Muscle layer of colon (tissue), 2 donors: ENCODE results near the gene ASPG.

ENCODE experiments used
- H3K27ac ChIP-seq: one replicate; pipeline ENCODE4 v1.7.0; 2013; ENCODE audit warnings: low read depth, mild to moderate bottlenecking, low read length, moderate library complexity
- H3K27me3 ChIP-seq, 2 donors: one replicate each; pipeline ENCODE4 v1.7.0; 2013; ENCODE audit warnings: low read length in 2 of 2, mild to moderate bottlenecking in 2 of 2; ENCODE audit not compliant: insufficient read depth in 2 of 2, control insufficient read depth in 1 of 2
- H3K36me3 ChIP-seq: one replicate; pipeline ENCODE4 v1.7.0; 2013; ENCODE audit warnings: mild to moderate bottlenecking, low read length; ENCODE audit not compliant: insufficient read depth
- H3K4me1 ChIP-seq: one replicate; pipeline ENCODE4 v1.7.0; 2013; ENCODE audit warnings: mild to moderate bottlenecking, low read length; ENCODE audit not compliant: insufficient read depth
- H3K4me3 ChIP-seq, 2 donors: one replicate each; pipeline ENCODE4 v1.7.0; 2013; ENCODE audit warnings: low read length in 2 of 2, low read depth in 1 of 2, mild to moderate bottlenecking in 1 of 2, moderate library complexity in 1 of 2
- H3K9ac ChIP-seq: one replicate; pipeline ENCODE4 v1.7.0; 2013; ENCODE audit warnings: low read length
- H3K9me3 ChIP-seq: one replicate; pipeline ENCODE4 v1.7.0; 2013; ENCODE audit warnings: mild to moderate bottlenecking, low read length
- donor health status: abdominal sarcoma.
- donor health status: Adenocarcinoma of cecum.

ASPG gene

DNA sequence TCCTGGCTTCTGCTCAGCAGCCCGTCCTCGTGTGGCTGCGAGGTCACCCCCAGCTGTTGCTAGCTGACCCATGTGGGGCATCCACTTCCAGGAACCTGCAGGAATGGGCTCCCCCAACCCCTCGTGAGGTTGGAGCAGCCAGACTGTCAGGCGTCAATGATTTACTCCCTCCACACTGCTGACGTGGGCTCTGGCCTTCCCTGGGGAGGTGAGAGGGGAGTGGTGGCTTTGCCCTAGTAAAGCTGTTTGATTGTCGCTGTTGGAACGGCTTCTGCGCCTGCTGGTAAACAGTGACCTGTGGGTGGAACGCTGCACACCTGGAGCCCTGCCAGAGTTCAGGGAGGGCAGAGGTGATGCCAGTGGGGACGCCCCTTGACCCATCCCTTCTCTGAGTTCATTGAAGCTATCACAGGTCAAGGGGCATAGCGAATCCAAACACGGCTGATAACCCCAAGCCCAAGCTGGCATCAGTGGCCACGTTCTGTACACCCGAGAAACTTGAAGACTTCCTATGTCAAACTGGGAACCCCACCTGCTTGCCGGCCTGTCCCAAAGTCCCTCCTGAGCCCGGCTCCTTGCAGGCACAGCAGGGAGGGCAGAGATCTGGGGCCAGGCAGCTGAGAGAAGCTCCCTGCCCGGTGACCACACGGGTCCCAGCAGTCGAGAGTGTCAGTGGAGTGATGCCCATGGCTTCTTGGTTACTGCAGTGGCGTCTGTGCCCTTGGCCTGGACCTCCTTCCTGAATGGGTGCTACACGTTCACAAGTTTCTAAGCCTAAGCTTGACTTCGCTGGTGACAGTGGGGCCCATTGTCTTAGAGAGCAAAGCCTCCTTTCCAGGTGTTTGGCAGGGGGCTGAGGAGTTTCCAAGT is 2.7 kb downstream of the ASPG start:
- Histone ChIP-seq H3K9me3 (no peaks in the 10 kb centered on the region), H3K9ac (no peak overlapping the region), H3K4me3 (no peak overlapping the region), H3K27me3 (peaks cover 0 to 27% of the 10 kb centered on the region in 2 donors), H3K27ac (no peak overlapping the region), H3K36me3 (no peaks in the 10 kb centered on the region), H3K4me1 (no peaks in the 10 kb centered on the region)

DNA sequence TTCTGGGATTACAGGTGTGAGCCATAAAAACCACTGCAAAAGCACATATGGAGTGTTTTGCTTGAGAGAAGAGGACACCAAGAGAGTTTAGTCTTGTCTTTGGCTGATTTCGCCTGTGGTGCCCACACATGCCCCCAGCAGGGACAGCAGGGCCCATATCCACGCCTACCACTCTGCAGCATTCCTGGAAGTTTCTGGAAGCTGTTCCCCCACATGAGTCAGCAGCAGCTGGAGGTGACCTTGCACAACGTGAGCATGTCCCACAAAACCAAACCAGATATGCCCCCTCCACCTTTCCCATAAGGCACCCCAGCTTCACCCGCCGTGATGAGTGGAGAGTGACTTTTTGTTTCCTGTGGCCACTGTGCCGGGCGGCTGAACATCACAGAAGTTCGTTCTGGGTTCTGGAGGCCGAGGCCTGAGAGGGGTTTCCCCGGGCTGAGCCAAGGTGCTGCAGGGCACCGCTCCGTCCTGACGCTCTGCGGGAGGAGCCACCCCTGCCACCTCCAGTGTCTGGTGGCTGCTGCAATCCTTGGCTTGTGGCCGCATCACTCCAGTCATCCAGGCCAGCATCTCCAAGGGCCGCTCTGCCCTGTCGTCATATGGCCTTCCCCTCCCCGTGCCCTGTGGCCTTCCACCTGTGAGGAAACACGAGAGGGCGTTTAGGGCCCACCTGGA is 4.7 kb downstream of the ASPG start:
- no peaks in the 10 kb centered on the region for H3K4me1 ChIP-seq
- H3K9ac ChIP-seq = no peak overlapping the region
- H3K27me3 ChIP-seq = peaks cover 0 to 37% of the 10 kb centered on the region in 2 donors
- H3K9me3 ChIP-seq = no peaks in the 10 kb centered on the region
- no peak overlapping the region for H3K4me3 ChIP-seq
- H3K27ac ChIP-seq = no peak overlapping the region
- no peaks in the 10 kb centered on the region for H3K36me3 ChIP-seq

DNA sequence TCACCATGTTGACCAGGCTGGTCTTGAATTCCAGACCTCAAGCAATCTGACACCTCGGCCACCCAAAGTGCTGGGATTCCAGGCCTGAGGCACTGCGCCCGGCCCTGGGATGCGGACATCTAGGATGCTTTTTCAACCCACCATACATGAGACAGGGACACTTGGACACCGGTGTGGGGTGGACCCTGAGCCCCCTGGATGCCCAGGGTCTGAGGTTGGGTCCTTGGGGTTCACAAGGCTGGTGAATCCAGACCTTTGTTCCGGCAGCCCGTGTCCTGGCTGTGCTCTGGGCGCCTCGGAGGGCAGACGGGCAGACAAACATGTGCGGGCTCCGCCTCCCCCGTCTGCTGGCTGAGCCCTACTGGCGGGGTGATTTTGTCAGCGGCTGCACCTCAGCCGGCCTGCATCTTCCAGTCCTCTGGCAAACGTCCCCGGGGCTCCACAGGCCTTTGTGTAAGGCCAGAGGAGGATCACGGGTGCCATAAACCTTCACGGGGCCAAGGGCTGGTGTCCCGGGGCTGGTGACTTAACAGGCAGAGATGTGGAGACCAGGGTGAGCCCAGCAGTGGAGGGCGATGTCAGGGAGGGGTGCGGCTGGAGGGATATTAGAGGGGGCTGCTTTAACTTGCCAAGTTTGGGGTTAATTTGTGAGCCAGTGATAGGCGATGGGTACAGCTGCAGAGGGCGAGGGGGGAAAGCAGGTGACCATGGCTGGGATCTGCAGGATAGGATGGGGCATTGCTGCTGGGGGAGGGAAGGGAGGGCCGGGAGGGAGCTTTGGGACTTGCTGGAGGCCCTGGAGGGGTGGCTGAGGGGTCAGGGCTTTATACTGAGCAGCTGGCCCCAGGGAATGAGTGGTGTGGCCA is 5.8 kb downstream of the ASPG start:
- H3K27me3 ChIP-seq = peaks cover 0 to 34% of the 10 kb centered on the region in 2 donors
- H3K36me3 ChIP-seq = no peaks in the 10 kb centered on the region
- no peak overlapping the region for H3K27ac ChIP-seq
- no peak overlapping the region for H3K9ac ChIP-seq
- H3K9me3 ChIP-seq = no peaks in the 10 kb centered on the region
- H3K4me1 ChIP-seq = no peaks in the 10 kb centered on the region
- no peak overlapping the region for H3K4me3 ChIP-seq

DNA sequence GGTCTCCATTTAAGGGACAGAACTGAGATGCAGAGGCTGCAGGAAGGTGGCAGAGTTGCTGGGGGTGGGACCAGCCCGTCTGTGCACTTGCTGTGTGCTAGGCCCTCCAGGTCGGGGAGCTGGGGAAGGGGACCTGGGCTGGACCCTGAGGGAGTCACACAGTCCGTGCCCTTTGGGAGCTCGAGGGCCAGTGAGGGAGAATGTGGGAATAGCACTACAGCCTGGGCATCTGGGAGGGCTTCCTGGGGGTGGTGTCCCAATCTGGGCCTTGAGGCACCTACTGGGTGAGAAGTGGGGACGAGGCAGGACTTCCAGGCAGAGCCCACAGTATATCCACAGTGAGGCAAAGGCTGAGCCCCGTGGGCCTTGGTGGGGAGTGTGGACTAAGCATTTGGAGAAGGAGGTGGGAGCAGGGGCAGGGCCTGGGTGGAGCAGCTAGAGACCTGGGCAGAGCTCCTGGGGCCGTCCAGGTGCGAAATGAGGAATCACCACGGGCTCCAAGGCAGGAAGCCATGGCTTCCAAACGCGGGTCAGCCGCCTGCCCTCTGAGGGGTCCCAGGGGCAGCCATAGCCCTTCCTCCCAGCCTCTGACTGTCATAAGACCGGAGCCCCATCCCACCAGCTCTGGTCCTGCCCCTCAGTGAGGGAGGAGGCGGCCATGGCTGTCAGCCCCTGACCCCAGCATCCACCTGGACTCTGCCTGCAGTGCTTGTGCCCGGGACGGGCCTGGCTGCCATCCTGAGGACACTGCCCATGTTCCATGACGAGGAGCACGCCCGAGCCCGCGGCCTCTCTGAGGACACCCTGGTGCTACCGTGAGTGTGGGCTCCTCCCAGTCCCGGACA is 6.6 kb downstream of the ASPG start:
- no peaks in the 10 kb centered on the region for H3K9me3 ChIP-seq
- no peaks in the 10 kb centered on the region for H3K4me1 ChIP-seq
- no peaks in the 10 kb centered on the region for H3K36me3 ChIP-seq
- no peak overlapping the region for H3K9ac ChIP-seq
- H3K4me3 ChIP-seq = no peak overlapping the region
- peaks cover 0 to 26% of the 10 kb centered on the region in 2 donors for H3K27me3 ChIP-seq
- H3K27ac ChIP-seq = no peak overlapping the region

DNA sequence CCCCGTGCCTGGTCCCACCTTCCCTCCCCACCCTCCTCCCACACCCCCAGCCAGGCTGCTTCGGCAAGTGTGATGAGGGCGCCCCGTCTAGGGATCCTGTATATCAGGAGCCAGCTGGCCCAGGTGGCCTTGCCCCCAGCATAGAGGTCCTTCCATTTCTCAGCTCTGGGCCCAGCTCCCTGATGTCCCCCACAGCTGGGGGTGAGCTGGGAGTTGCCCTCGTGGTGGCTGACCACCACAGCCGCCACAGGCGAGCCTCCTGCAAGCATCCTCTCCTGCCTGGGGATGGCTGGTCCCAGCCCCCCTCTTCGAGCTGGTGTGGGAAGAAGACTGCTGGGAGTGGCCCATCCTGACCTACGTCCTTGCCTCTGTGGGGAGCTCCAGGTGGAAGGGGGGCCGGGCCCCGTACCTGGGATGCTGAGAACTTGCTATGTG is 7.4 kb downstream of the ASPG start:
- Histone ChIP-seq H3K4me1 (no peaks in the 10 kb centered on the region), H3K4me3 (no peak overlapping the region), H3K27ac (no peak overlapping the region), H3K36me3 (no peaks in the 10 kb centered on the region), H3K9ac (no peak overlapping the region), H3K9me3 (no peaks in the 10 kb centered on the region), H3K27me3 (peaks cover 0 to 24% of the 10 kb centered on the region in 2 donors)

DNA sequence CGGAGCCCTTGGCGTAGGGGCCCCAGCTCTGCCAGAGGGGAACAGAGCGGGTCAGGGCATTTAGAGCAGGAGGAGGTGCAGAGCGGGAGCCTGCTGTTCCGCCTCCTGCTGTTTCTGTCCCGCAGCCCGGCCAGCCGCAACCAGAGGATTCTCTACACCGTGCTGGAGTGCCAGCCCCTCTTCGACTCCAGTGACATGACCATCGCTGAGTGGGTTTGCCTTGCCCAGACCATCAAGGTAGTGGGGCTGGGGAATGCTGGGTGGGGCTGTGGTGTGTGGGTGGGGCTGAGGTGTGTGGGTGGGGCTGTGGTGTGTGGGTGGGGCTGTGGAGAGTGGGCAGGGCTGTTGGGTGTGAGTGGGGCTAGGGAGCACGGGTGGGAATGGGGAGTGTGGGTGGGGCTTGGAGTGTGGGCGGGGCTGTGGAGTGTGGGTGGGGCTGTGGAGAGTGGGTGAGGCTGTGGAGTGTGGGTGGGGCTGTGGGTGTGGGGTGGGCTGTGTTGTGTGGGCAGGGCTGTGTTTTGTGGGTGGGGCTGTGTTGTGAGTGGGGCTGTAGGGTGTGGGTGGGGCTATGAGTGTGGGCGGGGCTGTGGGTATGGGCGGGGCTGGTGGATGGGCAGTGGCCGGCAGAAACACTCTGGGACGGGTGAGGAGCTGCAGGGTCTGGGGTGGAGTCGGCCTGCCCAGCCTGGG is 8.0 kb downstream of the ASPG start:
- Histone ChIP-seq H3K9ac (no peak overlapping the region), H3K27me3 (peaks cover 0 to 24% of the 10 kb centered on the region in 2 donors)

DNA sequence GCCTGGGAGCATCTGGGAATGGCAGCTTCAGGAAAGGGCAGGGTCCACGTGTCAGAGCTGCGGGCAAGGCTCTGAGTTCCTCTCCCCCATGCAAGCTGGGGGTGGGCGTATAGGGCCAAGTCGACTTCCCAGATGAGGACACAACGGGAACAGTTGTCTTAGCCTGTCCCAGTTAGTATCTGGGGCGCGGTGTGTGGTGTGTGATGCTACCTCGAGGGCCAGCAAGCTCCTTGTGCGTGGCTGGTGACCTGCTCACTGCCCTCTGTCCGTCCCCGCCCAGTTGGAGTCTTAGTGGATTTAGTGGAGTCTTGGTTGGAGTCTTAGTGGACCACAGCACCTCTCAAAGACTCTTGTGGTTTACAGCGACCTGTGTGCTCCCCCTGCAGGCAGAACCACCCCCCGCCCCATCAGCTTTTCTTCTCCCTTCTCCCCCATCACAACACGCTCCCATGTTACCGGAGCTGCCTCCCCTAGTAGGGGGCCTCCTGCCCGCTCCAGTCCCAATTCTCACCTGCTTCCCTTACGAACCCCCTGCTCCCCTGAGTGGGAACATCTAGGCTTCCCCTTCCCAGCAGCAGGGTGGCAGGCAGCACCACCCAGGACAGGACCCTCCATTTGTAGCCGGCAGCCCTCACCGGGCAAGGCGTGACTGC is 8.7 kb downstream of the ASPG start:
- Histone ChIP-seq H3K9me3 (no peaks in the 10 kb centered on the region), H3K27ac (no peak overlapping the region), H3K4me1 (no peaks in the 10 kb centered on the region), H3K9ac (no peak overlapping the region), H3K36me3 (no peaks in the 10 kb centered on the region), H3K4me3 (no peak overlapping the region), H3K27me3 (peaks cover 0 to 24% of the 10 kb centered on the region in 2 donors)

More for the DNA sequence above, 8.0 kb downstream of the ASPG start:
- Histone ChIP-seq H3K36me3 (no peaks in the 10 kb centered on the region), H3K27ac (no peak overlapping the region), H3K9me3 (no peaks in the 10 kb centered on the region), H3K4me3 (no peak overlapping the region), H3K4me1 (no peaks in the 10 kb centered on the region)

DNA sequence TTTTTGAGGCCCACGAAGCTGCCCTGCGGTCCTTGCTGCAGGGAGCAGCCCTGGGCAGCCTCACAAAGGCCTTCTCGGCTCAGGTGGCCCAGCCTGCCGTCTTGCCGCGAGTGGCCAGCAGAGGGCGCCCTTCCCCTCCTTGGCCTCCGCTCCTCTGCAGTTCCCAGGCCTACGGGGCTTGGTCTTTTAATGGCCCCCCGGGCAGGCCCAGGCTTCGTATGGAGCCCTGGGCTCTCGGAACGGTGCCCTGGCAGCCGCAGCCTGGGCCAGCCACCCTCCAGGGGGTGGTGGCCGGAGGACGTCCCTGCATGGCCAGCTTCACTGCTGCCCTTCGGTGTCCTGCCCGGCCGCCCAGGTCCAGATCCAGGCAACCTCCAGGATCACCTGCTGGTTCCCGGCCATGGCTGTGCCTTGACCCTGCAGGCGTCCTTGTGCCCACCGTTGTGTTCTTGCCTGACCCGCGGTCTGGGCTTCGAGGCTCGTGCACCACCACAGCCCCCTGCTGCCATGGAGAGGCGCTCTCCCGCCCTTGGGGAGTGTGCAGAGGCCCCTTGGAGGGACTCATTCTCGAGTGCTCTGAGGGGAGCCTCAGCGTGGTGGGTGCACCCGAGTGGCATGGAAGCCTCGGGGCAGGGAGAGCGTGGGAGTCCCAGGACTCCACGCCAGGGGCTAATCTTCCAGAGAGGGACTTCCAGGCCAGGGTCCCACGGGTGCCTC is 9.4 kb downstream of the ASPG start:
- Histone ChIP-seq H3K4me1 (no peaks in the 10 kb centered on the region), H3K27me3 (peaks cover 0 to 24% of the 10 kb centered on the region in 2 donors), H3K36me3 (no peaks in the 10 kb centered on the region), H3K9me3 (no peaks in the 10 kb centered on the region), H3K9ac (no peak overlapping the region), H3K27ac (no peak overlapping the region), H3K4me3 (no peak overlapping the region)

DNA sequence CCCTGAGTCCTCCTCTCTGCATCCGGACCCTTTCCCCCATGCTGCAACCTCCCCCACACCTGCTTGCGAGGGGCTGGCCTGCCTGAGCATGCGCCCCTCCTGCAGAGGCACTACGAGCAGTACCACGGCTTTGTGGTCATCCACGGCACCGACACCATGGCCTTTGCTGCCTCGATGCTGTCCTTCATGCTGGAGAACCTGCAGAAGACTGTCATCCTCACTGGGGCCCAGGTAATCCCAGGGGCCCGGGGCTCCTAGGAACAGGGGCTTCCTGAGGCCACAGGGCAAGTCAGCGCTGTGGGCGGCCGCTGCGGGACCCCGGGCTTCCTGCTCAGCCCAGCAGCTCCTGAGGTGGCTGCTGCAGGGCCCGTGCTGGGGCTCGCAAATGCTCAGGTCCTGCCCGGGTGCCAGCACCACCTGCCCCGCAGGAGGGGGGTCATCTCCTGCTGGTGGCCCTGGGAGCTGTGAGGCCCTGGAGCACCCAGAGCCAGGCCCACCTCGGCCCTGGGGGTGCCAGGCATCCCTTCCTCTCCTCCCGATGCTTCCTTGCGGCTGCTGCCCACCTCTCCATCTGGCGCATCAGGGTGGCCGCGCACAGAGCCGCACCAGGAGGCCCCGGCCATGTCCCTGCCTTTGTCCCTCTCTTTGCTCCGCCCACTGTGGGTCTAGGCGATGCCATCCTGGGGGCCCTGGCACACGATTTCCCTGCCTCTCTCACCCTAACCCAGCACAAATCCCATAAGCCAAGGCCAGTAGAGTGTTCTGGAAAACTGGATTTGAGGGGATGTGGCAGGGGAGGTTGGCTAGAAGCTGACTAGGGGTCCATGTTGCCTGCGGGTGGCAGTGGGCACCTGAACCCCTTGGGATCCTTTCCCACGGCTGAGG is 10.2 kb downstream of the ASPG start:
- no peaks in the 10 kb centered on the region for H3K36me3 ChIP-seq
- no peak overlapping the region for H3K27ac ChIP-seq
- H3K9me3 ChIP-seq = no peaks in the 10 kb centered on the region
- no peaks in the 10 kb centered on the region for H3K4me1 ChIP-seq
- peaks cover 0 to 24% of the 10 kb centered on the region in 2 donors for H3K27me3 ChIP-seq
- H3K4me3 ChIP-seq = no peak overlapping the region
- no peak overlapping the region for H3K9ac ChIP-seq
